Epithelial cell of proximal tubule (primary cell): ENCODE measurements around the gene DAO. TPM values are rescaled to one million over a fixed set of nuclear protein-coding genes. Genes with fewer than 3 reads are reported as not detected.
"Not testable (repeated sequence)": the region's sequence is repeated elsewhere in the genome, so short reads cannot be mapped to it uniquely, and the experiment has no call there.

Source experiments
- DNase-seq: peaks from one replicate; pipeline ENCODE4 v3.0.0-alpha.2; 2011; ENCODE audit warnings: low read depth
- H3K4me3 ChIP-seq: 2 replicates; pipeline ENCODE4 v1.5.1; 2011; ENCODE audit warnings: low read depth, mild to moderate bottlenecking, low read length
- total RNA-seq: library from RNA; depleted of rRNA; stranded (reverse); fragments of >200 nt; gene quantifications from 2 replicates; pipeline ENCODE4 v1.2.3, GENCODE V29; 2015
- TF ChIP-seq, protein P1 (sequence below): conservative IDR thresholded peaks from 2 replicates; pipeline ENCODE4 v1.5.1; 2012; ENCODE audit warnings: low read depth, mild to moderate bottlenecking, low read length

DAO gene
- total RNA-seq, 1 donor from 2014 or later: not detected

DNA sequence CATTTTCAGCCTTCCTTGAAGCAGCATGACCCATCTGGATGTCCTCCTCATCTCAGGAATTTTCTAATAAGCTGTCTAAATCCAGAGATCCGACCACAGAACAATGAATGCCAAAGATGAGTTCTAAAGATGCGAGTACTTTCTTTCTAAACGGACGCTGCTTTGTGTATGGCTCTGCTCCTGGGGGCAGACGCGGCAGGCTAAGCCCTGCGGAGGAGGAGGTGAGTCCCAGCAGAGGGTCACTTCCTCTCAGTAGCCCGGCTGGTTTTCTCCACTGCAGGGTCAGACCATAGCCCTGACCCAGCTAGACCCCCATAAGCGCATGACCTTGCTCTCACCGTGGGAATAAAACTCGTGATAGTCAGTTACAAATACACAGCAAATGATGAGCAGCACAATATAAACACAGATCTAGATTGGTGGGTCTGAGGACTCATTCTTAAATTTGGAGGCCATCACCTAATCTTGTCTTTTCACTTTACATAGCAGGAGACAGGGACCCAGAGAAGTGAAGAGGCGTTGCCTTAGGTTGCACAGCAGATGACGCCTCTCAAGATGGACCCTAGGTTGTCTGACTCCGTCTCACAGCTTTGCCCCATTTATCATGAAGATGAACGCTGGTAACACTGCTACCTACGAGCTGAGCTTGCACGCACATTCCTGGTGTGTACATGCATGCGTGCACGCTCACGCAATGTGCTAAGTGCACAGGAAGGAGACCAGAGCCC is 39.1 kb upstream of the DAO start:
- H3K4me3 ChIP-seq: no peak overlapping the region
- no peak for DNase-seq
- TF ChIP-seq, protein P1, sequence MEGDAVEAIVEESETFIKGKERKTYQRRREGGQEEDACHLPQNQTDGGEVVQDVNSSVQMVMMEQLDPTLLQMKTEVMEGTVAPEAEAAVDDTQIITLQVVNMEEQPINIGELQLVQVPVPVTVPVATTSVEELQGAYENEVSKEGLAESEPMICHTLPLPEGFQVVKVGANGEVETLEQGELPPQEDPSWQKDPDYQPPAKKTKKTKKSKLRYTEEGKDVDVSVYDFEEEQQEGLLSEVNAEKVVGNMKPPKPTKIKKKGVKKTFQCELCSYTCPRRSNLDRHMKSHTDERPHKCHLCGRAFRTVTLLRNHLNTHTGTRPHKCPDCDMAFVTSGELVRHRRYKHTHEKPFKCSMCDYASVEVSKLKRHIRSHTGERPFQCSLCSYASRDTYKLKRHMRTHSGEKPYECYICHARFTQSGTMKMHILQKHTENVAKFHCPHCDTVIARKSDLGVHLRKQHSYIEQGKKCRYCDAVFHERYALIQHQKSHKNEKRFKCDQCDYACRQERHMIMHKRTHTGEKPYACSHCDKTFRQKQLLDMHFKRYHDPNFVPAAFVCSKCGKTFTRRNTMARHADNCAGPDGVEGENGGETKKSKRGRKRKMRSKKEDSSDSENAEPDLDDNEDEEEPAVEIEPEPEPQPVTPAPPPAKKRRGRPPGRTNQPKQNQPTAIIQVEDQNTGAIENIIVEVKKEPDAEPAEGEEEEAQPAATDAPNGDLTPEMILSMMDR: no peak

DNA sequence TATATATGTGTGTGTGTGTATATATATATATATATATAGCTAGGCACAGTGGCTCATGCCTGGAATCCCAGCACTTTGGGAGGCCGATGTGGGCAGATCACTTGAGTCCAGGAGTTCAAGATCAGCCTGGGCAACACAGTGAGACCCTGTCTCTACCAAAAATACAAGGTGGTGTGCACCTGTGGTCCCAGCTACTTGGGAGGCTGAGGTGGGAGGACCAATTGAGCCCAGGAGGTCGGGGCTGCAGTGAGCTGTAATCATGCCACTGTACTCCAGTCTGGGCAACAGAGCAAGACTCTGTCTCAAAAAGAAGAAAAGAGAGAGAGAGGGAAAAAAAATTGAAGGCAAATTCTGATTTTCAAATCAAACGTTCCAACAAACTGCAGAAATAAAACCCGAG is 38.1 kb upstream of the DAO start:
- H3K4me3 ChIP-seq, DNase-seq: not testable (repeated sequence)

DNA sequence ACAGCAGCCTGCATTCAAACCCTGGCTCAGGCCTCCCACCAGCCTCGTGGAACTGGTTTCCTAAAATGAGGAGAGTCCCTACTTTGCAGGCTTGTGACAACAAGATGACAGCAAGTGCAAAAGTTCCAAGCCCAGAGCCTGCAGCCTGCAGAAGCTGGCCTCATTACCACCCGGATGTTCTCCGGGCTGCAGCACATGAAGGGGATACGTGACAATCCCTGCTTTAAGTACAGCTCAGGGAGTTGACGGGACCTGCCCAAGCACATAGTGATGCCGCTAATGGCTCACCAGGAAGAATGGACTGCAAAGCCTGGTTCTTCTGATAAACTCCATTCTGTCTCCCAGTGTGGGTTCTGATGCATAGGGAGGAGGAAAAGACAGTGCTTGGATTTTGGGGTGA is 37.5 kb upstream of the DAO start:
- TF ChIP-seq, protein P1: no peak
- H3K4me3 ChIP-seq: no peak overlapping the region
- DNase-seq: no peak

DNA sequence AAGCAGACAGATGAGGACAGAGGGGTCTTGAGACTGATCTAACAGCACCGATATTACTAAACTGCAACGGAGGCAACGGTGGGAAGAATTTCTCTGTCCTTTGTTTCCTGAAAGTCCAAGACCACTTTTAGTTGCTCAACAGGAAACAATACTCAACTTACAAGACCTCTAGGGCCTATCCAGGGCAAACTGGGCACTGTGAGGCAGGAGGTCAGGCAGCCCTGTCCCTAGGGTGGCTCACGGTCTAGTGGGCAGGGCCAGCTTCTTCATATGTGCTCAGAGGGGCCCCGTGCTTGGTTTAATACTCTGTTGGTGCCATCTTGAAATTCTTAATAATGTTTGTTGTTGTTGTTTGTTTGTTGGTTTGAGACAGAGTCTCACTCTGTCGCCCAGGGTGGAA is 36.7 kb upstream of the DAO start:
- TF ChIP-seq, protein P1: no peak
- no peak for DNase-seq
- no peak overlapping the region for H3K4me3 ChIP-seq

DNA sequence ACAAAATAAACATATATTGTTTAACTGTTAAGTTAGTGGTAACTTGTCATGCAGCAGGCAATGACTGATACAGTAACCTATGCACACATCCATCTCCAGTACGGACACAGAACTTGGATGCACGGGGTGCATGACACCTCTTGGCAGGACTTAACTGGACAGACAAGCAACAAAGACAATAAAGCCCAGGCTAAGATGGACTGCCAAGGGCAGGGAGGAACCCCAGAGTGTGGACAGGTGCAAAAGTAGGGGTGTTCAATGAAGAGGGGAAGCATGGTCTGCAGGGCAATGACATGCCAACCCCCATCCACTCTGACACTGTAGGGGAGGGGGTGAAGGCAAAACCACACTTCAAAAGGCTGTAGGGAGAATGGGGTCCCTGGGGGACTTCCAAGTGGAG is 34.2 kb upstream of the DAO start:
- no peak for DNase-seq
- H3K4me3 ChIP-seq: no peak overlapping the region
- TF ChIP-seq, protein P1: no peak

DNA sequence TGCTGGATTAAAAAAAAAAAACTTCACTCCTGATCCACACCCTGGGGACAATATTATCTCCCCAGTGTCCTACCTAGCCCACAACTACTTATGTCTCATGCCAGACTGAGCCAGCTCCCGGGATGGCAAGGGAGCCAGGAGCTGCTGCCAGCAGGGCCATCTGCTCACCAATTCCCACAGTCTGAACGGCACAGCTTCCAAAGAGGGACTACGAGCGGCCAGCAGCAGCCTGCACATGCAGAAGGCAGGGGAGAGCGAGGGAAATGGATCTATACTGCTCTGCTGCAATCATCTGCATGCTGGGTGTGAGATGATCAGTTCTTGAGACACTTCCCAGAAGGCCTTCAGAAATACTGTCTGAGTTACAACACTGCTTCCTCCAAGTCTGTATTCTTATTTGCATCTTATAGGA is 33.6 kb upstream of the DAO start:
- H3K4me3 ChIP-seq: no peak overlapping the region
- TF ChIP-seq, protein P1: no peak
- no peak for DNase-seq

DNA sequence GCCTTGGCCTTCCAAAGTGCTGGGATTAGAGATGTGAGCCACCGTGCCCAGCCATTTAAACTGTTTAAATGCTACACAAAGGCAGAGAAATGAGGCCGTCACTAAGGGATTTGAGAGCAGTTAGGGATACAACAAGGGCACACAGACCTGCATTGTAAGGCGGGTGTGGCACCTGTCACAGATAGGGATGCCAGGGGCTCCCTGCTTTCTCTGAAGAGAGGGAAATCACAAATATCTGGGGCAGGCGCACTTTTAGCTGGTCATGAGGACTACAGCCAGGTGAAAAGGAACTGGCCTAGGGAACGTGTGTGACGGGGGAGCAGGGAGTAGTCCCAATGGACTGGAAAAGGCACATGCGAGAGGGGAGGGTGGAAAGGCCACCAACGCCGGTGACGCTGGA is 32.2 kb upstream of the DAO start:
- no peak overlapping the region for H3K4me3 ChIP-seq
- DNase-seq: no peak
- TF ChIP-seq, protein P1: no peak
